Astrocyte (in vitro differentiated cells and primary cell): ENCODE results near the gene ZSCAN12.

Source experiments
- EZH2 ChIP-seq: IDR thresholded peaks from 2 replicates; pipeline ENCODE4 v1.6.1; 2012; ENCODE audit warnings: mild to moderate bottlenecking, low read length, inconsistent platforms; ENCODE audit not compliant: insufficient read depth
- TF ChIP-seq, protein P1 (sequence below): IDR thresholded peaks from 2 replicates; pipeline ENCODE4 v1.5.1; 2011; ENCODE audit warnings: low read depth, mild to moderate bottlenecking, inconsistent platforms, low read length, moderate library complexity; ENCODE audit not compliant: insufficient read depth

- TF ChIP-seq EZH2 = no peak
- TF ChIP-seq, protein P1, sequence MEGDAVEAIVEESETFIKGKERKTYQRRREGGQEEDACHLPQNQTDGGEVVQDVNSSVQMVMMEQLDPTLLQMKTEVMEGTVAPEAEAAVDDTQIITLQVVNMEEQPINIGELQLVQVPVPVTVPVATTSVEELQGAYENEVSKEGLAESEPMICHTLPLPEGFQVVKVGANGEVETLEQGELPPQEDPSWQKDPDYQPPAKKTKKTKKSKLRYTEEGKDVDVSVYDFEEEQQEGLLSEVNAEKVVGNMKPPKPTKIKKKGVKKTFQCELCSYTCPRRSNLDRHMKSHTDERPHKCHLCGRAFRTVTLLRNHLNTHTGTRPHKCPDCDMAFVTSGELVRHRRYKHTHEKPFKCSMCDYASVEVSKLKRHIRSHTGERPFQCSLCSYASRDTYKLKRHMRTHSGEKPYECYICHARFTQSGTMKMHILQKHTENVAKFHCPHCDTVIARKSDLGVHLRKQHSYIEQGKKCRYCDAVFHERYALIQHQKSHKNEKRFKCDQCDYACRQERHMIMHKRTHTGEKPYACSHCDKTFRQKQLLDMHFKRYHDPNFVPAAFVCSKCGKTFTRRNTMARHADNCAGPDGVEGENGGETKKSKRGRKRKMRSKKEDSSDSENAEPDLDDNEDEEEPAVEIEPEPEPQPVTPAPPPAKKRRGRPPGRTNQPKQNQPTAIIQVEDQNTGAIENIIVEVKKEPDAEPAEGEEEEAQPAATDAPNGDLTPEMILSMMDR = no peak
Measured at GRCh38 chr6:28423546-28423945, 24.0 kb upstream of the ZSCAN12 start.
